Peyer's patch (tissue), 4 donors: ENCODE measurements around the gene SCRN1. TPM values are rescaled to one million over a fixed set of nuclear protein-coding genes. Genes with fewer than 3 reads are reported as not detected.

Source experiments
- DNase-seq, 3 donors: peaks; one replicate each; pipeline ENCODE4 v3.0.0-alpha.2; 2017 to 2019
- H3K27ac ChIP-seq, 4 donors: fragments of 200-600 bp; sonication (generic); one replicate each; pipeline ENCODE4 v1.5.1; 2016 to 2019
- H3K27me3 ChIP-seq, 2 donors: fragments of 200-600 bp; sonication (generic); one replicate each; pipeline ENCODE4 v1.5.1; 2019
- H3K36me3 ChIP-seq, 3 donors: fragments of 200-600 bp; sonication (generic); one replicate each; pipeline ENCODE4 v1.5.1; 2016 to 2019
- H3K4me1 ChIP-seq, 4 donors: fragments of 200-600 bp; sonication (generic); one replicate each; pipeline ENCODE4 v1.5.1; 2016 to 2019
- H3K4me3 ChIP-seq, 4 donors: fragments of 200-600 bp; sonication (generic); 1 replicate in 3 of 4; 2 replicates in 1 of 4; pipeline ENCODE4 v1.5.1; 2016 to 2019; ENCODE audit warnings: mild to moderate bottlenecking in 1 of 4
- H3K9me3 ChIP-seq, 4 donors: fragments of 200-600 bp; sonication (generic); one replicate each; pipeline ENCODE4 v1.5.1; 2016 to 2019; ENCODE audit warnings: mild to moderate bottlenecking in 1 of 4
- POLR2A ChIP-seq, 2 donors: fragments of 450-650 bp; IDR thresholded peaks; one replicate each; pipeline ENCODE4 v1.5.1; 2017; ENCODE audit warnings: antibody characterized with exemption in 2 of 2, mild to moderate bottlenecking in 2 of 2, moderate library complexity in 2 of 2
- total RNA-seq, 4 donors: library from RNA; depleted of rRNA; stranded (reverse); fragments of >200 nt; gene quantifications; one replicate each; pipeline ENCODE4 v1.1.0, GENCODE V29; 2016
- TF ChIP-seq, protein P1 (sequence below), 6 experiments: fragments of 450-650 bp in 4 of 6; fragments of 200-600 bp in 2 of 6; sonication (generic) in 1 of 6; IDR thresholded peaks; one replicate each; pipeline ENCODE4 v1.5.1; 2017 to 2019; ENCODE audit warnings: antibody characterized with exemption in 6 of 6, mild to moderate bottlenecking in 3 of 6, moderate library complexity in 1 of 6

Gene SCRN1
- total RNA-seq, 4 donors from 2014 or later = 3.7 to 34.7 (median 7.4) TPM

DNA sequence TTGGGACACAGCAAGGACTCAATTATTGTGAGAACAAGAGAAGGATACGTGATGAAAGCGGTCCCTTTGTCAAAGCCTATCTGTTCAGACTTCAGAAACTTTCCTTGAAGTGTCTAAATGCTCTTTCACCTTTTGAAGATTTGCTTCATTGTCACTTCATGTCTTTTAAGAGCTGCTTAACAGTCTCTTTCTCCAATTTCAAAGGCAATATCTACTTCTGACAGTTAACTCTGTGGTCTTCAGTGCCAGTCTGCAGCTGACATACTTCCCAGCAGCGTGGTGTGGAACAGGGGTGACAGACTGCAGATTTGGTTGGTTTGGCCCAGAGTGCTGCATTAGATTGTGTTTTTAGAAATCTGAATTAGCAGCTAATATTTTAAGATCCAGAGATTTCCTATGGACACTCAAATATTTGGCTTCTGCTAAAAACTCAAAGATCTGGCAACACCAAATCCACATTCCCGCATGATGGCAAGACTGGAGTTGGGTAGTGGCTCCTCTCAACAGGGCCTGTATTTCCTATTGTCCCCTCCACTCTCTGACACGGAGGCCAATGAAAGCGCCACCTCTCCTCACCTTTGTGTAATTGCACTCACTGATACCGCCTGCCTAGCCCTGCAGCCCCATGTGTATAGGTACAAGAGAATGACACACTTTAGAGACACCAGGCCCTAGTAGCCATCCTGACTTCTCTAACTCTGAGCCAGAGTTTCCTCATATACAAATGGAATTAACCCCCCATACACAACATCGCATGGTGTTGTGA is 11.5 kb downstream of the SCRN1 start:
- Histone ChIP-seq H3K9me3 (no peaks in the 10 kb centered on the region), H3K4me1 (peaks cover 0 to 3% (median 0%) of the 10 kb centered on the region in 4 donors), H3K27me3 (no peaks in the 10 kb centered on the region), H3K36me3 (no peaks in the 10 kb centered on the region), H3K27ac (no peak overlapping the region), H3K4me3 (no peak overlapping the region)
- TF ChIP-seq POLR2A (IDR thresholded peaks at IDR 0.05) = no peak
- no peak for DNase-seq

DNA sequence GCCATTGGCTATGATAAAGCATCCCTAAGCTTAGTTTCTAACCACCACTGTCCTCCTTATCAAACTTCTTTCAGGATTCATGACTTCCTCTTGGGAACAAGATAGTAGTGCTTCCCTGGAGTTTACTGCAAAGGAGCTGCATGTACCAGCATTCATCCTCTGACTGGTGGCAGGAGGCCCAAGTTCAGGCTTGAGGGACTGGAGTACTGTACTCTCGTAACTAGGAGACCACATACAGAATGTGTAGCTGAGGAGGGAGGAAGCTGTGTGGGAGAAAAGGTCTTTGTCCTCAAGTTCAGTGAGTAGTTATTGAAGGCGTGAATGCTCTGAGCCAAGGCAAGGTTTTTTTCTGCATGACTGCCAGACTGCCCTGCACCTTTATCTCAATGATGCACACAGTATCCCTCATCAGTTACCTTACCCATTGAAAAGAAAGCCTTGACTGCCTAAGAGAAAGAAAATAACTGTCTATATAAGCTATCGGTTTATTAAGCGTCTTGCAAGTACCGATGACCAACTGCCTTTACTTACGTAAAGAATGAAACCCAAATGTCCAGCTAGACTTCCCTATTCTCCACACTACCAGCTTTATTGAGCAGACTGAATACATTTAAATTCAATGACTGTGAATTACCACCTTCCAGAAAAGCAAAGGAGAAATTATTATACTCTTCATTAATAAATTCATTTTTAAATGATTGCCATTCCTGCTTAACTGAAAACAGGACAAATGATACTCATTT is 12.8 kb downstream of the SCRN1 start:
- H3K27me3 ChIP-seq = no peaks in the 10 kb centered on the region
- no peak for TF ChIP-seq POLR2A (IDR thresholded peaks at IDR 0.05)
- TF ChIP-seq, protein P1, sequence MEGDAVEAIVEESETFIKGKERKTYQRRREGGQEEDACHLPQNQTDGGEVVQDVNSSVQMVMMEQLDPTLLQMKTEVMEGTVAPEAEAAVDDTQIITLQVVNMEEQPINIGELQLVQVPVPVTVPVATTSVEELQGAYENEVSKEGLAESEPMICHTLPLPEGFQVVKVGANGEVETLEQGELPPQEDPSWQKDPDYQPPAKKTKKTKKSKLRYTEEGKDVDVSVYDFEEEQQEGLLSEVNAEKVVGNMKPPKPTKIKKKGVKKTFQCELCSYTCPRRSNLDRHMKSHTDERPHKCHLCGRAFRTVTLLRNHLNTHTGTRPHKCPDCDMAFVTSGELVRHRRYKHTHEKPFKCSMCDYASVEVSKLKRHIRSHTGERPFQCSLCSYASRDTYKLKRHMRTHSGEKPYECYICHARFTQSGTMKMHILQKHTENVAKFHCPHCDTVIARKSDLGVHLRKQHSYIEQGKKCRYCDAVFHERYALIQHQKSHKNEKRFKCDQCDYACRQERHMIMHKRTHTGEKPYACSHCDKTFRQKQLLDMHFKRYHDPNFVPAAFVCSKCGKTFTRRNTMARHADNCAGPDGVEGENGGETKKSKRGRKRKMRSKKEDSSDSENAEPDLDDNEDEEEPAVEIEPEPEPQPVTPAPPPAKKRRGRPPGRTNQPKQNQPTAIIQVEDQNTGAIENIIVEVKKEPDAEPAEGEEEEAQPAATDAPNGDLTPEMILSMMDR (IDR thresholded peaks at IDR 0.05) = no peak
- no peaks in the 10 kb centered on the region for H3K9me3 ChIP-seq
- peak overlapping the region in 1 of 4 donors; percentile 42 for H3K27ac ChIP-seq
- no peak for DNase-seq
- no peaks in the 10 kb centered on the region for H3K36me3 ChIP-seq
- peaks cover 0 to 3% (median 0%) of the 10 kb centered on the region in 4 donors for H3K4me1 ChIP-seq
- no peak overlapping the region for H3K4me3 ChIP-seq

DNA sequence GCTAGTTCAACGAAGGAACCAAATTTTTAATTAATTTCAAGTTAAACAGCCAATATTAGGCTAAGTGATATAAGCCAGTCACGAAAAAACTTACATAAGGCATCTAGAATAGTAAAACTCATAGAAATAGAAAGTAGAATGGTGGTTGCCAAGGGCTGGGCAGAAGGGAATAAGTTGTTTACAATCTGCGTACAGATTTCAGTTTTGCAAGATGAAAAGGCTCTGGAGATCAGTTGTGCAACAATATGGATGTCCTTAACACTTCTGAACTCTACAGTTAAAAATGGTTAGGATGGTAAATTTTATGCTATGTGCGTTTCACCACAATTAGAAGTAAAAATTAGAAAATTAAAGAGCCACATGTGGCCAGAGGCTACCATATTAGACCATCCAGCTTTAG is 13.3 kb downstream of the SCRN1 start:
- TF ChIP-seq, protein P1 (IDR thresholded peaks at IDR 0.05) = no peak
- TF ChIP-seq POLR2A (IDR thresholded peaks at IDR 0.05) = no peak
- no peak overlapping the region for H3K4me3 ChIP-seq
- peak overlapping the region in 1 of 4 donors; percentile 42 for H3K27ac ChIP-seq
- no peaks in the 10 kb centered on the region for H3K27me3 ChIP-seq
- H3K4me1 ChIP-seq = peaks cover 0 to 3% (median 0%) of the 10 kb centered on the region in 4 donors
- DNase-seq = no peak
- no peaks in the 10 kb centered on the region for H3K9me3 ChIP-seq
- H3K36me3 ChIP-seq = no peaks in the 10 kb centered on the region

DNA sequence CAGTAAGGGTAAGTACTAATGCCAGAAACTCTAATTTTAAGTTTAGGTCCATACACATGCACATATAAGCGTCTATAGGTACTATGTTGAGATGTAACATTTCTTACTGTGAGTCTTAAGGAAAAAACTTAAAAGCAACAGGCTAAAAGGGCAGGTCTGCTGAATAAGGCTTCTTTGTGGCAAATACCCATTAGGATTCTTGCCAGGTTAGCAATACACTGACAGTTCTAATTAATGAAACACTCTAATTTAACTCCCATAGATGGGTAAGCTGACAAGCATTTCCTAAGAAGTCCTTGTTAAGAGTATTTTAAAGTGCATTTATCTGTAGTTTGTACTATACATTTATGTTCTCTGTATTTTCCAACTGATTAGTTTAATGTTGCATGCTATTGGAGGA is 14.0 kb downstream of the SCRN1 start:
- no peaks in the 10 kb centered on the region for H3K27me3 ChIP-seq
- TF ChIP-seq, protein P1 (IDR thresholded peaks at IDR 0.05) = no peak
- H3K4me3 ChIP-seq = no peak overlapping the region
- H3K4me1 ChIP-seq = peaks cover 0 to 3% (median 0%) of the 10 kb centered on the region in 4 donors
- H3K9me3 ChIP-seq = no peaks in the 10 kb centered on the region
- H3K36me3 ChIP-seq = no peaks in the 10 kb centered on the region
- DNase-seq = no peak
- no peak overlapping the region for H3K27ac ChIP-seq

DNA sequence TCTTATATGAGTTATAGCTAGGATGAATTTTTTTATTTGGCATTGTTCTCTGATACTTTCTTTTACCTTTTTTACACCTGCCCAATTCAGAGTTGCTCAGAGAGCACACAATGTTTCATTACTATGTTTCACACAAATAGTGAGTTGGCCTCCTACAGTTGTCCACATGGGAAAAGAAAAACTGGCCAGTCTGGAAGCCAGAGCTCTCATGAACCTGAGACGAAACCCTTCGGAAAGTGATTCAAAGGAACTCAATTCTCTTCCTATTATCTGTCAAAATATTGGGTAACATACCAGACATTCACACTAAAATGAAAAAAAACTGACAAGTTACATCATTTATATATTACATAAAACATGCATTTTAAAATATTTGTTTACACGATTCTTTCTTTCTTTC is 15.3 kb downstream of the SCRN1 start:
- no peak for DNase-seq

More for the DNA sequence above, 15.3 kb downstream of the SCRN1 start:
- Histone ChIP-seq H3K9me3 (no peaks in the 10 kb centered on the region), H3K27ac (no peak overlapping the region), H3K4me3 (no peak overlapping the region), H3K36me3 (no peaks in the 10 kb centered on the region), H3K27me3 (no peaks in the 10 kb centered on the region), H3K4me1 (peaks cover 0 to 3% (median 0%) of the 10 kb centered on the region in 4 donors)
- no peak for TF ChIP-seq POLR2A (IDR thresholded peaks at IDR 0.05)
- TF ChIP-seq, protein P1 (IDR thresholded peaks at IDR 0.05) = no peak
